PC-9 (cell line): Measurements from ENCODE around the gene ETV6. TPM values are rescaled to one million over a fixed set of nuclear protein-coding genes. Genes with fewer than 3 reads are reported as not detected.
A peak's percentile ranks its signal among the peaks of the same experiment; 100 is the strongest.

Experiments used
- BruUV-seq: library from RNA; stranded (reverse); fragments of 400-500 nt; replicated peaks from 2 replicates; lab custom pipeline; 2021; lab: Mats Ljungman, UMichigan
- CTCF ChIA-PET: fragments of 300-600 bp; sonication (Branson Sonifier 250); formaldehyde crosslinking; loops from one replicate; lab custom pipeline; 2022; ENCODE audit warnings: antibody characterized with exemption; lab: Charles Lee
- POLR2A ChIA-PET: fragments of 300-600 bp; sonication (Branson Sonifier 250); formaldehyde crosslinking; loops from one replicate; lab custom pipeline; 2022; ENCODE audit warnings: antibody characterized with exemption; ENCODE audit not compliant: unreplicated experiment; lab: Charles Lee
- DNase-seq, 2 experiments: peaks; one replicate each; pipeline versions ENCODE4 v3.0.0 to v3.0.0-alpha.2; 2015 to 2022; ENCODE audit warnings: mixed read lengths in 1 of 2
- H2AFZ ChIP-seq: fragments of 200-600 bp; sonication (generic); 2 replicates; pipeline ENCODE4 v1.8.1; 2017; ENCODE audit warnings: antibody characterized with exemption
- H3F3A ChIP-seq: fragments of 200-600 bp; sonication (generic); 2 replicates; pipeline ENCODE4 v1.8.1; 2017; ENCODE audit warnings: antibody characterized with exemption, mild to moderate bottlenecking, low read depth; ENCODE audit not compliant: insufficient read depth
- H3K27ac ChIP-seq: fragments of 200-600 bp; sonication (generic); 2 replicates; pipeline ENCODE4 v1.6.1; 2016; ENCODE audit warnings: mixed run types
- H3K27me3 ChIP-seq: fragments of 200-600 bp; sonication (generic); 2 replicates; pipeline ENCODE4 v1.6.1; 2016; ENCODE audit warnings: low read depth, mixed run types; ENCODE audit not compliant: insufficient read depth
- H3K36me3 ChIP-seq: fragments of 200-600 bp; sonication (generic); 2 replicates; pipeline ENCODE4 v1.6.1; 2016; ENCODE audit warnings: low read depth, mixed run types
- H3K4me1 ChIP-seq: fragments of 200-600 bp; sonication (generic); replicated peaks from 2 replicates; pipeline ENCODE4 v1.6.1; 2016; ENCODE audit warnings: mixed run types; ENCODE audit not compliant: insufficient read depth
- H3K4me2 ChIP-seq: fragments of 200-600 bp; sonication (generic); 2 replicates; pipeline ENCODE4 v1.6.1; 2017; ENCODE audit warnings: mixed run types
- H3K4me3 ChIP-seq: fragments of 200-600 bp; sonication (generic); 2 replicates; pipeline ENCODE4 v1.6.1; 2016; ENCODE audit warnings: mixed run types
- H3K79me2 ChIP-seq: fragments of 200-600 bp; sonication (generic); 2 replicates; pipeline ENCODE4 v1.6.1; 2017; ENCODE audit warnings: low read depth, mixed run types
- H3K9me2 ChIP-seq: fragments of 200-600 bp; sonication (generic); 2 replicates; pipeline ENCODE4 v1.8.1; 2017; ENCODE audit warnings: mild to moderate bottlenecking; ENCODE audit not compliant: insufficient read depth
- H3K9me3 ChIP-seq: fragments of 200-600 bp; sonication (generic); 2 replicates; pipeline ENCODE4 v1.8.1; 2016; ENCODE audit warnings: low read depth; ENCODE audit not compliant: insufficient read depth
- H4K20me1 ChIP-seq: fragments of 200-600 bp; sonication (generic); 2 replicates; pipeline ENCODE4 v1.8.1; 2017; ENCODE audit not compliant: insufficient read depth
- EZH2 ChIP-seq: fragments of 200-600 bp; sonication (generic); IDR thresholded peaks from 2 replicates; pipeline ENCODE4 v1.8.0; 2017; ENCODE audit warnings: antibody characterized with exemption, low read depth
- intact Hi-C: fragments of 100-400 bp; cut with micrococcal nuclease; formaldehyde crosslinking; loops from one replicate; pipeline ENCODE4 v1.10.0; 2022; ENCODE audit not compliant: unreplicated experiment
- total RNA-seq: library from RNA; stranded (reverse); gene quantifications from 2 replicates; pipeline ENCODE4 v1.2.3, GENCODE V29; 2021
- TF ChIP-seq, protein P1 (sequence below): fragments of 200-600 bp; sonication (generic); conservative IDR thresholded peaks from 2 replicates; pipeline ENCODE4 v1.6.1; 2017; ENCODE audit warnings: mixed run types, antibody characterized with exemption, mild to moderate bottlenecking, moderate library complexity

Gene ETV6
- total RNA-seq, 1 experiment from 2014 or later = 62.8 TPM

DNA sequence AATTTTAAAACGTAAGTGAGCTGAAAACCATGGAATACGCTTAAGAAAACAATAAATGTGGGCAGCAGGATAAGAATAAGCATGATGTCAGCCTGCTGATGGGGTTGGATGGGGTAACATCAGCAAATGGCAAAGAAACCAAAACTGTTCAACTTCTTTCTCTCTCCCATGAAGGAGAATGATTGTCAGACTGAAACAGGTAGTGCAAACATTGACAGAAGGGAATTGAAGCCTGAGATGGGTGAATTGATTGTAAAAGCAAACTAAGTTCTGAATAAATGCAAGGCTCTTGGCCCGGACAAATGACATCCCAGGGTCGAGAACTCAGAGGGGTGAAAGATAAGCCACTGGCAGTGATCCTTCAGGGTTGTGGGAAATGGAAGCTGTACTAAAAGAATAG, 182.6 kb downstream of the ETV6 start:
- H3K4me3 ChIP-seq = no peak overlapping the region
- TF ChIP-seq, protein P1, sequence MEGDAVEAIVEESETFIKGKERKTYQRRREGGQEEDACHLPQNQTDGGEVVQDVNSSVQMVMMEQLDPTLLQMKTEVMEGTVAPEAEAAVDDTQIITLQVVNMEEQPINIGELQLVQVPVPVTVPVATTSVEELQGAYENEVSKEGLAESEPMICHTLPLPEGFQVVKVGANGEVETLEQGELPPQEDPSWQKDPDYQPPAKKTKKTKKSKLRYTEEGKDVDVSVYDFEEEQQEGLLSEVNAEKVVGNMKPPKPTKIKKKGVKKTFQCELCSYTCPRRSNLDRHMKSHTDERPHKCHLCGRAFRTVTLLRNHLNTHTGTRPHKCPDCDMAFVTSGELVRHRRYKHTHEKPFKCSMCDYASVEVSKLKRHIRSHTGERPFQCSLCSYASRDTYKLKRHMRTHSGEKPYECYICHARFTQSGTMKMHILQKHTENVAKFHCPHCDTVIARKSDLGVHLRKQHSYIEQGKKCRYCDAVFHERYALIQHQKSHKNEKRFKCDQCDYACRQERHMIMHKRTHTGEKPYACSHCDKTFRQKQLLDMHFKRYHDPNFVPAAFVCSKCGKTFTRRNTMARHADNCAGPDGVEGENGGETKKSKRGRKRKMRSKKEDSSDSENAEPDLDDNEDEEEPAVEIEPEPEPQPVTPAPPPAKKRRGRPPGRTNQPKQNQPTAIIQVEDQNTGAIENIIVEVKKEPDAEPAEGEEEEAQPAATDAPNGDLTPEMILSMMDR = no peak
- TF ChIP-seq EZH2 = no peak
- H3K27me3 ChIP-seq = no peaks in the 10 kb centered on the region
- H3K27ac ChIP-seq = no peak overlapping the region
- no TSS peak for BruUV-seq
- no peaks in the 10 kb centered on the region for H3K9me3 ChIP-seq
- no peaks in the 10 kb centered on the region for H3K9me2 ChIP-seq
- peaks cover 28% of the 10 kb centered on the region for H3K4me1 ChIP-seq
- ChIA-PET CTCF (no interaction called here), POLR2A (no interaction called here)
- no peaks in the 10 kb centered on the region for H4K20me1 ChIP-seq
- no peak for DNase-seq
- intact Hi-C loops = no loop called here
- peaks cover 8% of the 10 kb centered on the region; the same call in 1 of the 2 replicates for H3K36me3 ChIP-seq
- peaks cover 19% of the 10 kb centered on the region for H3F3A ChIP-seq
- H3K4me2 ChIP-seq = no peak overlapping the region
- H2AFZ ChIP-seq = no peak overlapping the region
- H3K79me2 ChIP-seq = peaks cover 5% of the 10 kb centered on the region; the same call in 1 of the 2 replicates

DNA sequence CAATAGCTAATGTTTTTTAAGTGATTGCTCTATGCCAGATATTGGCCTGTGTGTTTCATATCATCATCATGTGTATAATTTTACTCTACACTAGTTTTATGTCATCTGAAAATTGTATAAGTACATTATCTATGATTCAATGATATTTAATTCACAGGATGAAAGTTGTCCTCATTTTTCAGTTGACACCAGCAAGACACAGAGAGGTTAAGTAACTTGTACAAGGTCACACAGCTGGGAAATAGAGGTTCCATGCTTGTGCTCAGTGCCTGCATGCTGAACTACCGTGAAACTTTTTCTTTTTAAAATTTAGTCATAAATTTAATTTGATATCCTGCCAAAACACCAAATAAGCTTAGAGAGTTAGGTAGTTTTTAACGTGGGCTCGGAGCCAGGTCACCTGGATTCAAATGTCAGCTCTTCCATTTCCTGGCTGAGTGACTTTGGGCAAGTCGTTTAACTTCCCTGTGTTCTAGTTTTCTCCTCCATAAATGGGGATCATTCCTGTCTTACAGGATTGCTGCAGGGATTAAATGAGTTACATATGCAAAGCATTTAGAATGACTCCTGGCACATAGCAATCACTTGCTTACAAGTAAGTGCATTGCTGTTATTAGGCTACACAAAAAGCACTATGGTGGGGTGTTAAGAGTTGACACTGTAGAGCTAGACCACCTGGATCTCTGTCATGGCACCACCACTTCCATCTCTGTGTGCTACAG, 183.9 kb downstream of the ETV6 start:
- H3K4me1 ChIP-seq = peaks cover 28% of the 10 kb centered on the region
- no peaks in the 10 kb centered on the region for H3K9me2 ChIP-seq
- peaks cover 8% of the 10 kb centered on the region; the same call in 1 of the 2 replicates for H3K36me3 ChIP-seq
- no peaks in the 10 kb centered on the region for H4K20me1 ChIP-seq
- H3K27me3 ChIP-seq = no peaks in the 10 kb centered on the region
- POLR2A ChIA-PET = interaction anchor here (0.5 kb wide), 1 partner anchor 53 kb away, joined by 7 read pairs; no protein-coding TSS in a partner anchor
- H2AFZ ChIP-seq = no peak overlapping the region
- intact Hi-C loops = no loop called here
- H3K4me2 ChIP-seq = peak overlapping the region; percentile 38
- peak overlapping the region; percentile 71 for H3K27ac ChIP-seq
- no peak for DNase-seq
- peaks cover 5% of the 10 kb centered on the region; the same call in 1 of the 2 replicates for H3K79me2 ChIP-seq
- H3F3A ChIP-seq = peaks cover 19% of the 10 kb centered on the region
- no peak overlapping the region for H3K4me3 ChIP-seq
- H3K9me3 ChIP-seq = no peaks in the 10 kb centered on the region
- CTCF ChIA-PET = no interaction called here
- no TSS peak for BruUV-seq
- TF ChIP-seq, protein P1 = no peak
- no peak for TF ChIP-seq EZH2

DNA sequence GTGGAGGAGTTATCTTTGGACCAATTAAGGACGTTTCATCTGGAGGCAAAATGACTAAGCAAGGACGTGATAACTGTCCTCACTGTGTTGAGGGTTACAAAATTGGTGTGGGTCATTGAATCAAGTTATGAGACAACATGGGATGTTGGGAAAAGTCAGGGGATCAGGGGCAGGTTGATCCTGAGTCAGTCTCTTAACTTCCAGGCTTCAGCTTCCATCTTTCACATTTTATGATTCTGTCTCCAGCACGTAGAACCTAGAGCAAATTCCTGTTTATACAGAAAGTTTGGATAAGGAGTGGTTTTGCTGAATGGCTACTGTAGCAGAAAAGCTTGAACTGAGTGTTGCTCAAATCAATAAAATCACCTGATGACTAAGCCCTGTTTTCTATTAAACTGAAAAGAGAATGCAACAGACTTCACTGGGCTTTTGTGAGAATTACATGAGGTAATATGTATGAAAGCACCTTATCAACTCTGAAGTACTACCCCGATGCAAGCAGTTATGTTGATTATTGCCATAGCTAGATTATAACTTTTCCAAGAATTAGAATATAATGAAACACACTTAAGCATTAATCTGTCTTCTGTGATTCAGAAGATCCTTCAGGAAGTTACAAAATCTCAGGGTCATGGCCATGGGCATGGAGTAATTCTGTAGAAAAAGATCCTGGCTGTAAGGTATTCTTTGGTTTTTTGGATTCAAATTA, 184.8 kb downstream of the ETV6 start:
- Histone ChIP-seq H2AFZ (no peak overlapping the region), H3K27me3 (no peaks in the 10 kb centered on the region), H3K4me1 (peaks cover 28% of the 10 kb centered on the region), H4K20me1 (no peaks in the 10 kb centered on the region), H3K36me3 (peaks cover 5% of the 10 kb centered on the region; the same call in 1 of the 2 replicates), H3K4me2 (peak overlapping the region; percentile 38), H3K27ac (peak overlapping the region; percentile 71), H3K9me3 (no peaks in the 10 kb centered on the region), H3K9me2 (no peaks in the 10 kb centered on the region), H3K4me3 (no peak overlapping the region), H3F3A (peaks cover 19% of the 10 kb centered on the region), H3K79me2 (peaks cover 5% of the 10 kb centered on the region; the same call in 1 of the 2 replicates)
- CTCF ChIA-PET = no interaction called here
- intact Hi-C loops = no loop called here
- BruUV-seq = no TSS peak
- TF ChIP-seq, protein P1 = no peak
- TF ChIP-seq EZH2 = no peak
- POLR2A ChIA-PET = no interaction called here
- DNase-seq = peak in 1 of 2 experiments; percentile 69
